Upper lobe of left lung (tissue), 6 donors: ENCODE results near the gene GAREM2. TPM values are rescaled to one million over a fixed set of nuclear protein-coding genes. Genes with fewer than 3 reads are reported as not detected.

Experiments used
- ATAC-seq, 2 donors: fragments of 200-7000 bp; cut with Tn5 transposase; one replicate each; pipeline ENCODE4 v1.9.1; 2022; ENCODE audit warnings: mild to moderate bottlenecking in 2 of 2, moderate library complexity in 2 of 2; ENCODE audit not compliant: low FRiP score in 2 of 2
- DNase-seq, 2 donors: peaks; one replicate each; pipeline ENCODE4 v3.0.0-alpha.2; 2019 to 2020
- H3K27ac ChIP-seq, 4 donors: fragments of 200-600 bp; sonication (generic); one replicate each; pipeline ENCODE4 v1.5.1; 2016 to 2019
- H3K27me3 ChIP-seq, 4 donors: fragments of 200-600 bp; sonication (generic); one replicate each; pipeline ENCODE4 v1.5.1; 2017 to 2019
- H3K36me3 ChIP-seq, 4 donors: fragments of 200-600 bp; sonication (generic); one replicate each; pipeline ENCODE4 v1.5.1; 2016 to 2019
- H3K4me1 ChIP-seq, 4 donors: fragments of 200-600 bp; sonication (generic); one replicate each; pipeline ENCODE4 v1.5.1; 2018 to 2019
- H3K4me3 ChIP-seq, 4 donors: fragments of 200-600 bp; sonication (generic); one replicate each; pipeline ENCODE4 v1.5.1; 2017 to 2019; ENCODE audit warnings: mild to moderate bottlenecking in 2 of 4, moderate library complexity in 1 of 4
- H3K9me3 ChIP-seq, 4 donors: fragments of 200-600 bp; sonication (generic); one replicate each; pipeline ENCODE4 v1.5.1; 2018 to 2019
- CTCF ChIP-seq, 6 experiments: fragments of 450-650 bp in 4 of 6; fragments of 200-600 bp in 2 of 6; sonication (generic) in 2 of 6; IDR thresholded peaks; one replicate each; pipeline ENCODE4 v1.5.1; 2016 to 2019; ENCODE audit warnings: antibody characterized with exemption in 6 of 6
- EP300 ChIP-seq, 4 donors: sonication (generic); formaldehyde crosslinking; IDR thresholded peaks; one replicate each; pipeline ENCODE4 v1.5.1; 2017; ENCODE audit warnings: antibody characterized with exemption in 4 of 4, control low read depth in 2 of 4
- POLR2A ChIP-seq, 4 donors: fragments of 450-650 bp; IDR thresholded peaks; one replicate each; pipeline ENCODE4 v1.5.1; 2016 to 2017; ENCODE audit warnings: antibody characterized with exemption in 4 of 4, mild to moderate bottlenecking in 2 of 4
- POLR2AphosphoS5 ChIP-seq, 2 donors: sonication (generic); formaldehyde crosslinking; IDR thresholded peaks; one replicate each; pipeline ENCODE4 v1.5.1; 2017; ENCODE audit warnings: antibody characterized with exemption in 2 of 2
- WGBS, 2 donors: methylation state at CpG; one replicate each; pipeline ENCODE4 v1.1.5; 2017 to 2018; 5-methylcytosine and 5-hydroxymethylcytosine counted together
- total RNA-seq, 6 donors: library from RNA; depleted of rRNA in 4 of 6; stranded (reverse); fragments of >200 nt in 4 of 6; gene quantifications; one replicate each; pipeline versions ENCODE4 v1.1.0 to v1.2.1, GENCODE V29; 2016 to 2021
- donor health status: DM: no; HTN: no; CAD: no; lungs with moderate emphysema.
- donor health status: DM: no; HTN: yes; CAD: no; lungs with severe emphysema.

GAREM2 gene
- total RNA-seq, 6 donors from 2014 or later, result 0.22 to 2.6 (median 0.49) TPM; not detected in 1

GRCh38 chr2:26136451-26136850 lies 36.4 kb upstream of the GAREM2 start:
- Histone ChIP-seq H3K9me3 (no peaks in the 10 kb centered on the region), H3K27ac (no peak overlapping the region), H3K27me3 (no peaks in the 10 kb centered on the region), H3K36me3 (peaks cover 0 to 15% (median 9%) of the 10 kb centered on the region in 4 donors), H3K4me1 (peaks cover 0 to 3% (median 0%) of the 10 kb centered on the region in 4 donors), H3K4me3 (no peak overlapping the region)
- ATAC-seq (no peak), DNase-seq (no peak)
- WGBS, 2 donors, result 73 to 77% methylated on average over 3 of the region's 3 CpGs
- no peak for TF ChIP-seq CTCF (IDR thresholded peaks at IDR 0.05)
- TF ChIP-seq POLR2AphosphoS5 (IDR thresholded peaks at IDR 0.05), result no peak
- TF ChIP-seq POLR2A (IDR thresholded peaks at IDR 0.05), result no peak
- no peak for TF ChIP-seq EP300 (IDR thresholded peaks at IDR 0.05)

- no peaks in the 10 kb centered on the region for H3K27me3 ChIP-seq
- H3K4me3 ChIP-seq, result no peak overlapping the region
- ATAC-seq, result no peak
- TF ChIP-seq POLR2A (IDR thresholded peaks at IDR 0.05) (no peak), POLR2AphosphoS5 (IDR thresholded peaks at IDR 0.05) (no peak), EP300 (IDR thresholded peaks at IDR 0.05) (no peak), CTCF (IDR thresholded peaks at IDR 0.05) (no peak)
- peaks cover 0 to 9% (median 3%) of the 10 kb centered on the region in 4 donors for H3K36me3 ChIP-seq
- WGBS, 2 donors, result 69 to 74% methylated on average over 12 of the region's 12 CpGs
- H3K4me1 ChIP-seq, result peaks cover 1 to 12% (median 5%) of the 10 kb centered on the region in 4 donors
- H3K27ac ChIP-seq, result no peak overlapping the region
- no peaks in the 10 kb centered on the region for H3K9me3 ChIP-seq
- DNase-seq, result no peak
Observed at GRCh38 chr2:26139269-26140183, 33.4 kb upstream of the GAREM2 start.

GRCh38 chr2:26141145-26141769 lies 31.6 kb upstream of the GAREM2 start:
- DNase-seq (peak in 1 of 2 donors; percentile 69), ATAC-seq (no peak)
- Histone ChIP-seq H3K4me1 (peaks cover 3 to 17% (median 10%) of the 10 kb centered on the region in 4 donors), H3K36me3 (peaks cover 0 to 3% (median 0%) of the 10 kb centered on the region in 4 donors), H3K4me3 (no peak overlapping the region), H3K9me3 (no peaks in the 10 kb centered on the region), H3K27me3 (no peaks in the 10 kb centered on the region), H3K27ac (no peak overlapping the region)
- TF ChIP-seq EP300 (IDR thresholded peaks at IDR 0.05), result no peak
- TF ChIP-seq POLR2AphosphoS5 (IDR thresholded peaks at IDR 0.05), result no peak
- no peak for TF ChIP-seq CTCF (IDR thresholded peaks at IDR 0.05)
- TF ChIP-seq POLR2A (IDR thresholded peaks at IDR 0.05), result no peak
- 85 to 95% methylated on average over 10 to 18 of the region's 18 CpGs for WGBS, 2 donors

GRCh38 chr2:26144031-26144430 lies 28.9 kb upstream of the GAREM2 start:
- Histone ChIP-seq H3K4me3 (no peak overlapping the region), H3K27me3 (no peaks in the 10 kb centered on the region), H3K4me1 (peaks cover 3 to 17% (median 10%) of the 10 kb centered on the region in 4 donors), H3K36me3 (no peaks in the 10 kb centered on the region), H3K27ac (no peak overlapping the region), H3K9me3 (no peaks in the 10 kb centered on the region)
- no peak for TF ChIP-seq POLR2AphosphoS5 (IDR thresholded peaks at IDR 0.05)
- no peak for TF ChIP-seq CTCF (IDR thresholded peaks at IDR 0.05)
- no peak for TF ChIP-seq POLR2A (IDR thresholded peaks at IDR 0.05)
- TF ChIP-seq EP300 (IDR thresholded peaks at IDR 0.05), result no peak
- WGBS, 2 donors, result 37 to 49% methylated on average over 7 of the region's 7 CpGs
- DNase-seq (no peak), ATAC-seq (no peak)
